Esophagus muscularis mucosa (tissue), 4 donors: ENCODE measurements around the gene AKAP12.

Experiments
- EP300 ChIP-seq: sonication (generic); formaldehyde crosslinking; IDR thresholded peaks from one replicate; pipeline ENCODE4 v1.6.1; 2017; ENCODE audit warnings: antibody characterized with exemption
- POLR2A ChIP-seq: fragments of 450-650 bp; IDR thresholded peaks from one replicate; pipeline ENCODE4 v1.6.1; 2017; ENCODE audit warnings: antibody characterized with exemption, moderate library complexity, mild to moderate bottlenecking, low read depth
- POLR2AphosphoS5 ChIP-seq, 2 donors: sonication (generic); formaldehyde crosslinking; IDR thresholded peaks; one replicate each; pipeline ENCODE4 v1.6.1; 2017; ENCODE audit warnings: antibody characterized with exemption in 2 of 2
- TF ChIP-seq, protein P1 (sequence below), 3 experiments: fragments of 200-600 bp in 2 of 3; fragments of 450-650 bp in 1 of 3; sonication (generic) in 2 of 3; IDR thresholded peaks; one replicate each; pipeline ENCODE4 v1.5.1; 2017 to 2019; ENCODE audit warnings: antibody characterized with exemption in 3 of 3, mild to moderate bottlenecking in 2 of 3, moderate library complexity in 1 of 3

DNA sequence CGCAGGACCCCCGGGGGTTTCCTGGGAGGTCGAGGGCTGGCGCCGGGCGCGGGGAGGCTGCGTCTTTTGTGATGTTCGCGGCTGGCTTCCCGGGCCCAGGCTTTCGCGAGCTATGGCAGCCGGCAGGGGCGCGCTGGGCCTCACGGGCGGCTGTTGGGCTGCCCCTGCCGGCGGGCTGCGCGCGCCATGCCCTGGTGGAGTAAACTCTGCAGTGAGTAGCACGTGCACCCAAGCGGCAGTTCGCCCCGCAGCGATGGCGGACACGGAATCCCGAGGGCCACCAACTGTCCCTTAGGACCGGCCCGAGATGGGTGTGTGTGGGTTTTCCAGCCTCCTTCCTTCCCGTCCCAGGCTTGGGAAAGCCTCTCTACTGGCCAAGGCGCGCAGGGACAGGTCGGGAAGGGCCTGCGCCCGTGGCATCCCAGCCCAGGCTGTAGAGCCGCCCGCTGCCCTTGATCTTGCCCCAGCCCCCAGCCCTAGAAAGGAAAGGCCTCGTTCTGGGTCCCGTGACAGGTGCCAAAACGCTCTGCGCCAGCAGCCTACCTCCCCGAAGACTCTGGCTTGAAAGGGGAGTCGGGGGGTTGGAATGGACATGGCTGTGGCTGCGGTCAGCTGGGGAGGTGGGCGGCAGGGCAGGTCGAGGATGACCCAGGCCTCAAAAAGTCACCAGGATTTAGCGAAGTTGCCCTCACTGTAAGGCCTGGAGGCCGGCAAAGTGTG, 101.9 kb downstream of the AKAP12 start:
- TF ChIP-seq, protein P1, sequence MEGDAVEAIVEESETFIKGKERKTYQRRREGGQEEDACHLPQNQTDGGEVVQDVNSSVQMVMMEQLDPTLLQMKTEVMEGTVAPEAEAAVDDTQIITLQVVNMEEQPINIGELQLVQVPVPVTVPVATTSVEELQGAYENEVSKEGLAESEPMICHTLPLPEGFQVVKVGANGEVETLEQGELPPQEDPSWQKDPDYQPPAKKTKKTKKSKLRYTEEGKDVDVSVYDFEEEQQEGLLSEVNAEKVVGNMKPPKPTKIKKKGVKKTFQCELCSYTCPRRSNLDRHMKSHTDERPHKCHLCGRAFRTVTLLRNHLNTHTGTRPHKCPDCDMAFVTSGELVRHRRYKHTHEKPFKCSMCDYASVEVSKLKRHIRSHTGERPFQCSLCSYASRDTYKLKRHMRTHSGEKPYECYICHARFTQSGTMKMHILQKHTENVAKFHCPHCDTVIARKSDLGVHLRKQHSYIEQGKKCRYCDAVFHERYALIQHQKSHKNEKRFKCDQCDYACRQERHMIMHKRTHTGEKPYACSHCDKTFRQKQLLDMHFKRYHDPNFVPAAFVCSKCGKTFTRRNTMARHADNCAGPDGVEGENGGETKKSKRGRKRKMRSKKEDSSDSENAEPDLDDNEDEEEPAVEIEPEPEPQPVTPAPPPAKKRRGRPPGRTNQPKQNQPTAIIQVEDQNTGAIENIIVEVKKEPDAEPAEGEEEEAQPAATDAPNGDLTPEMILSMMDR (IDR thresholded peaks at IDR 0.05): no peak
- no peak for TF ChIP-seq POLR2A
- TF ChIP-seq POLR2AphosphoS5 (IDR thresholded peaks at IDR 0.05): no peak
- TF ChIP-seq EP300: no peak
